Kidney (tissue), 14 donors: ENCODE results near the gene YPEL2. TPM values are rescaled to one million over a fixed set of nuclear protein-coding genes. Genes with fewer than 3 reads are reported as not detected.

Experiments
- DNase-seq, 5 donors: peaks; one replicate each; pipeline ENCODE4 v3.0.0-alpha.2; 2013 to 2020
- FAIRE-seq: peaks from 2 replicates; lab custom pipeline; 2012; peaks lifted over from hg19 to GRCh38; lab: Jason Lieb, UNC
- H3K27ac ChIP-seq, 2 donors: one replicate each; pipeline ENCODE4 v1.7.0; 2013; ENCODE audit warnings: low read depth in 2 of 2, low read length in 2 of 2, inconsistent platforms in 1 of 2
- H3K27me3 ChIP-seq: one replicate; pipeline ENCODE4 v1.7.1; 2013; ENCODE audit warnings: low read length, inconsistent platforms; ENCODE audit not compliant: control insufficient read depth, insufficient read depth
- H3K36me3 ChIP-seq, 3 donors: one replicate each; pipeline versions ENCODE4 v1.7.0 to v1.7.1; 2013; ENCODE audit warnings: low read length in 3 of 3, control low read depth in 1 of 3, inconsistent platforms in 1 of 3; ENCODE audit not compliant: insufficient read depth in 3 of 3, control insufficient read depth in 2 of 3
- H3K4me1 ChIP-seq, 3 donors: one replicate each; pipeline versions ENCODE4 v1.7.0 to v1.7.1; 2013; ENCODE audit warnings: low read length in 3 of 3, inconsistent platforms in 1 of 3, low read depth in 1 of 3; ENCODE audit not compliant: control insufficient read depth in 2 of 3, insufficient read depth in 2 of 3
- H3K4me3 ChIP-seq, 3 donors: one replicate each; pipeline versions ENCODE4 v1.7.0 to v1.8.1; 2013; ENCODE audit warnings: low read length in 3 of 3, control low read depth in 1 of 3, inconsistent platforms in 1 of 3
- H3K9ac ChIP-seq, 3 donors: one replicate each; pipeline versions ENCODE4 v1.7.0 to v1.7.1; 2013; ENCODE audit warnings: low read length in 3 of 3, control low read depth in 1 of 3, inconsistent platforms in 1 of 3
- H3K9me3 ChIP-seq, 3 donors: one replicate each; pipeline versions ENCODE4 v1.7.0 to v1.7.1; 2013; ENCODE audit warnings: low read length in 3 of 3, control low read depth in 1 of 3, inconsistent platforms in 1 of 3; ENCODE audit not compliant: control insufficient read depth in 2 of 3, insufficient read depth in 1 of 3
- CTCF ChIP-seq: IDR thresholded peaks from 3 replicates; pipeline ENCODE4 v1.5.1; 2012; ENCODE audit warnings: mild to moderate bottlenecking, moderate library complexity, borderline replicate concordance; ENCODE audit not compliant: insufficient read depth; ENCODE audit errors: extremely low read depth
- intact Hi-C: fragments of 100-400 bp; cut with DNase I; formaldehyde crosslinking; loops from one replicate; pipeline ENCODE4 v1.11.1; 2022
- polyA plus RNA-seq: library from polyadenylated mRNA; stranded (reverse); fragments of 350-450 nt; fragmentation: Illumina TruSeq; extraction: RNeasy Lipid Tissue Mini Kit (QIAGEN cat#74804); gene quantifications from one replicate; pipeline ENCODE4 v1.2.3, GENCODE V29; 2014; ENCODE audit warnings: low read depth, low replicate concordance; ENCODE audit not compliant: insufficient read depth
- total RNA-seq: library from RNA; stranded (reverse); fragmentation: NEBNext Ultra II Directional; extraction: Animal tissue kit (Norgen Biotek cat#: 25700); gene quantifications from one replicate; pipeline ENCODE4 v1.2.1, GENCODE V29; 2021
- donor health status: control.
- donor health status: control.
- donor health status: control.
- donor health status: control.
- donor health status: control.
- donor health status: DM: yes; HTN: yes; CAD: no.
- donor health status: Normal renal cell carcinoma (clear cell type).

The YPEL2 gene
- total and polyA plus RNA-seq, 2 donors from 2014 or later = 9.0 to 53.6 TPM

- peak overlapping the region in 1 of 2 donors; percentile 81 for H3K27ac ChIP-seq
- no peaks in the 10 kb centered on the region for H3K36me3 ChIP-seq
- peaks cover 0 to 35% (median 31%) of the 10 kb centered on the region in 3 donors for H3K4me1 ChIP-seq
- no peaks in the 10 kb centered on the region for H3K9me3 ChIP-seq
- H3K4me3 ChIP-seq = no peak overlapping the region
- H3K9ac ChIP-seq = peak overlapping the region in 1 of 3 donors; percentile 51
- intact Hi-C loops = no loop called here
- no peak for TF ChIP-seq CTCF
- no peak for FAIRE-seq
- H3K27me3 ChIP-seq = no peaks in the 10 kb centered on the region
- DNase-seq = no peak
Observed at GRCh38 chr17:59380474-59380873, 49.0 kb downstream of the YPEL2 start.

GRCh38 chr17:59381716-59382570 is 50.5 kb downstream of the YPEL2 start:
- DNase-seq (peak in 1 of 5 donors; percentile 78), FAIRE-seq (no peak)
- H3K27ac ChIP-seq = peak overlapping the region; percentile 71 to 81
- no peak overlapping the region for H3K4me3 ChIP-seq
- H3K36me3 ChIP-seq = no peaks in the 10 kb centered on the region
- H3K9ac ChIP-seq = peak overlapping the region in 1 of 3 donors; percentile 51
- peaks cover 0 to 35% (median 31%) of the 10 kb centered on the region in 3 donors for H3K4me1 ChIP-seq
- H3K9me3 ChIP-seq = no peaks in the 10 kb centered on the region
- H3K27me3 ChIP-seq = no peaks in the 10 kb centered on the region
- intact Hi-C loops = no loop called here
- no peak for TF ChIP-seq CTCF

- FAIRE-seq (no peak), DNase-seq (no peak)
- no peak for TF ChIP-seq CTCF
- Histone ChIP-seq H3K27me3 (no peaks in the 10 kb centered on the region), H3K36me3 (peaks cover 0 to under 1% (median 0%) of the 10 kb centered on the region in 3 donors), H3K27ac (no peak overlapping the region), H3K4me1 (peaks cover 6 to 34% (median 33%) of the 10 kb centered on the region in 3 donors), H3K4me3 (no peak overlapping the region), H3K9me3 (no peaks in the 10 kb centered on the region), H3K9ac (no peak overlapping the region)
- intact Hi-C loops = no loop called here
Observed at GRCh38 chr17:59383893-59384292, 52.4 kb downstream of the YPEL2 start.
